Thyroid gland (tissue), 4 donors: ENCODE data around the gene ERC1. TPM values are rescaled to one million over a fixed set of nuclear protein-coding genes. Genes with fewer than 3 reads are reported as not detected.

ENCODE experiments used
- DNase-seq, 2 donors: peaks; one replicate each; pipeline ENCODE4 v3.0.0-alpha.2; 2019
- H3K27ac ChIP-seq, 3 donors: fragments of 200-600 bp; sonication (generic); 1 replicate in 2 of 3; 2 replicates in 1 of 3; pipeline ENCODE4 v1.5.1; 2016 to 2019; ENCODE audit warnings: mild to moderate bottlenecking in 1 of 3, moderate library complexity in 1 of 3
- H3K27me3 ChIP-seq: fragments of 200-600 bp; sonication (generic); one replicate; pipeline ENCODE4 v1.5.1; 2019
- H3K36me3 ChIP-seq, 2 donors: fragments of 200-600 bp; sonication (generic); one replicate each; pipeline ENCODE4 v1.5.1; 2016 to 2019
- H3K4me1 ChIP-seq, 2 donors: fragments of 200-600 bp; sonication (generic); one replicate each; pipeline ENCODE4 v1.5.1; 2017 to 2019
- H3K4me3 ChIP-seq, 3 donors: fragments of 200-600 bp; sonication (generic); replicated peaks in 1 of 3; 1 replicate in 2 of 3; 2 replicates in 1 of 3; pipeline ENCODE4 v1.5.1; 2016; ENCODE audit warnings: mild to moderate bottlenecking in 1 of 3
- H3K9me3 ChIP-seq: fragments of 200-600 bp; sonication (generic); one replicate; pipeline ENCODE4 v1.5.1; 2017
- POLR2A ChIP-seq, 2 donors: fragments of 450-650 bp; IDR thresholded peaks; one replicate each; pipeline ENCODE4 v1.6.1; 2017; ENCODE audit warnings: antibody characterized with exemption in 2 of 2, mild to moderate bottlenecking in 2 of 2, moderate library complexity in 1 of 2
- WGBS, 2 donors: methylation state at CpG; one replicate each; pipeline ENCODE4 v1.1.5; 2017; 5-methylcytosine and 5-hydroxymethylcytosine counted together
- intact Hi-C: fragments of 100-400 bp; cut with DNase I; formaldehyde crosslinking; loops from one replicate; pipeline ENCODE4 v1.15.1; 2023
- total RNA-seq, 4 donors: library from RNA; depleted of rRNA; stranded (reverse); fragments of >200 nt; gene quantifications; one replicate each; pipeline ENCODE4 v1.2.3, GENCODE V29; 2016
- TF ChIP-seq, protein P1 (sequence below), 6 experiments: fragments of 200-600 bp in 3 of 6; fragments of 450-650 bp in 3 of 6; sonication (generic) in 3 of 6; IDR thresholded peaks; one replicate each; pipeline ENCODE4 v1.5.1; 2016 to 2019; ENCODE audit warnings: antibody characterized with exemption in 6 of 6, mild to moderate bottlenecking in 2 of 6, inconsistent platforms in 1 of 6, moderate library complexity in 1 of 6

ERC1 gene
- total RNA-seq, 4 donors from 2014 or later, result 39.8 to 84.2 (median 75.8) TPM

DNA sequence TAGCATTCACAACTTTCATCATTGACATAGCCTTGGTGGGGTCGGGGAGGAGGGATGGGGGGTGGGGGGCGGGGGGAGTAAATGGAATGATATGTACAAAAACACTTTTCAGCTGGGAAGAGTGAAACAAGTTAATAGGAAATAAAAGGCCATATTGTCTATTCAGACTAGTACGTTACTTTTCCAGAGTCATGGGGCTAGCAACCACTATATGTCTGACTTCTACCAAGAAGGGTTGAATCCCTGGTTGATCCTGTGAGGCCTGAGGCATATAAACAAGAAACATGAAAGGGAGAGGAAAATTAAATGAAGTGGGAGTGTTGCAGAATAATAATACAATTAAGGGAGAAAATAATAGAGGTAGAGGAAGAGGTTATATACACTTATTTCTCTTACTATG lies 225.5 kb downstream of the ERC1 start:
- intact Hi-C loops, result no loop called here
- Histone ChIP-seq H3K9me3 (no peaks in the 10 kb centered on the region), H3K4me1 (peaks cover 5 to 29% of the 10 kb centered on the region in 2 donors), H3K36me3 (no peaks in the 10 kb centered on the region), H3K27ac (peak overlapping the region in 2 of 3 donors; percentile 47 to 60), H3K4me3 (no peak overlapping the region), H3K27me3 (no peaks in the 10 kb centered on the region)
- WGBS, 2 donors, result 92 to 95% methylated on average over 3 of the region's 3 CpGs
- TF ChIP-seq, protein P1, sequence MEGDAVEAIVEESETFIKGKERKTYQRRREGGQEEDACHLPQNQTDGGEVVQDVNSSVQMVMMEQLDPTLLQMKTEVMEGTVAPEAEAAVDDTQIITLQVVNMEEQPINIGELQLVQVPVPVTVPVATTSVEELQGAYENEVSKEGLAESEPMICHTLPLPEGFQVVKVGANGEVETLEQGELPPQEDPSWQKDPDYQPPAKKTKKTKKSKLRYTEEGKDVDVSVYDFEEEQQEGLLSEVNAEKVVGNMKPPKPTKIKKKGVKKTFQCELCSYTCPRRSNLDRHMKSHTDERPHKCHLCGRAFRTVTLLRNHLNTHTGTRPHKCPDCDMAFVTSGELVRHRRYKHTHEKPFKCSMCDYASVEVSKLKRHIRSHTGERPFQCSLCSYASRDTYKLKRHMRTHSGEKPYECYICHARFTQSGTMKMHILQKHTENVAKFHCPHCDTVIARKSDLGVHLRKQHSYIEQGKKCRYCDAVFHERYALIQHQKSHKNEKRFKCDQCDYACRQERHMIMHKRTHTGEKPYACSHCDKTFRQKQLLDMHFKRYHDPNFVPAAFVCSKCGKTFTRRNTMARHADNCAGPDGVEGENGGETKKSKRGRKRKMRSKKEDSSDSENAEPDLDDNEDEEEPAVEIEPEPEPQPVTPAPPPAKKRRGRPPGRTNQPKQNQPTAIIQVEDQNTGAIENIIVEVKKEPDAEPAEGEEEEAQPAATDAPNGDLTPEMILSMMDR (IDR thresholded peaks at IDR 0.05), result no peak
- DNase-seq, result no peak

DNA sequence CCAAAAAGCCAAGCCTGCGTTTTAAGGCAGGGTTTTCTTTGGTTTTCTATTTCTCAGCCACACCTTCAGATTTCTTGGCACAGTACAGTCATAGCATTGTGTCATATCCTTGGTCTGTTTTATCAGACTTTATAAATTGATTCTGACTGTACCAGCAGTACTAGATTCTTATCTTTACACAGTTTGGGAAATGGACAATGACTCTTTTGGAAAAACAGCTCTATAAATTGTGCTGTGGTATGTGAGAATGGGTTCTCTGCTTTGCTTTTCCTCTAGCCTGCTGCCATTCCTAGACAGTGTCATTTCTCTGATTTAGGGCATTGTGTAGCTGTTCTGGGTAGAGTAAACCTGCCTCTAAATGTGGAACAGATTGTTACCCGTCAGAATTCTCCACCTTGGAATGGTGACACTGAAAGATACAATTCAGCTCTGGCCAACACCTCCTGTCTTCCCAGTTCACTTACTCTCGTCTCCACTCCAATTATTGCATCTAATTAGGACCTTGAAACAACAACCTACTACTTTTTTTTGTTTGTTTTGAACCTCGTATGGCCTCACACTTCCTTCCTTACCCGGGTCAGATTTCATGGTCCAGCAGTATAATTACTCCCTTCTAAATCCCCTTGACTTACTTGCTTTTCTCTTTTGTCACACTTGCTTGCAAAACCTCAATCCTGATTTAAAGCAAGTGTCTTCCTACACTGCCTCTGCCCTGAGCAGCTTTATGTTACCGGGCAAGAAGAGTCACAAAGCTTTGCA lies 226.3 kb downstream of the ERC1 start:
- Histone ChIP-seq H3K27ac (peak overlapping the region in 2 of 3 donors; percentile 47 to 60), H3K4me3 (no peak overlapping the region), H3K4me1 (peaks cover 5 to 28% of the 10 kb centered on the region in 2 donors), H3K27me3 (no peaks in the 10 kb centered on the region), H3K36me3 (no peaks in the 10 kb centered on the region), H3K9me3 (no peaks in the 10 kb centered on the region)
- no peak for DNase-seq
- TF ChIP-seq POLR2A (IDR thresholded peaks at IDR 0.05), result no peak
- TF ChIP-seq, protein P1 (IDR thresholded peaks at IDR 0.05), result no peak
- 26 to 27% methylated on average over 6 of the region's 6 CpGs for WGBS, 2 donors
- intact Hi-C loops, result no loop called here

DNA sequence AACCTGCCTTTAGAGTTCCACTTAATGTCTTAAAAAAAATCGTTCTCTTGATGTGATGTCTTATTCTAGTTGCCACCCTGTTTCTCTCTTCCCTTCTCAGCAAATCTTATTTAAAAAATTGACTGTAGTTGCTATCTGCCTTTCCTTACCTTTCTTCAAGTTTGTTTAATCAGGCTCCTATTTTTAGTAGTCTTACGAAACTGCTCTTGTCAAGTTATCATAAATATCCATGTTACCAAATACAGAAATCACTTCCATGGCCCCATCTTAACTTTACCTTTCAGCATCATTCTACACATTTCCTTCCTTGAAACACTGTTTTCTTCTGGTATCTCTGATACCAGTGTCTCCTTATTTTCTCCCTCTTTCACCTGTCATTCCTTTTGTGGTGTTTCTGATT lies 227.3 kb downstream of the ERC1 start:
- no peaks in the 10 kb centered on the region for H3K27me3 ChIP-seq
- no peaks in the 10 kb centered on the region for H3K36me3 ChIP-seq
- 76 to 85% methylated on average over 2 of the region's 2 CpGs for WGBS, 2 donors
- peaks cover 5 to 26% of the 10 kb centered on the region in 2 donors for H3K4me1 ChIP-seq
- DNase-seq, result no peak
- H3K4me3 ChIP-seq, result no peak overlapping the region
- no peaks in the 10 kb centered on the region for H3K9me3 ChIP-seq
- H3K27ac ChIP-seq, result peak overlapping the region in 1 of 3 donors; percentile 5
- TF ChIP-seq POLR2A (IDR thresholded peaks at IDR 0.05), result no peak
- TF ChIP-seq, protein P1 (IDR thresholded peaks at IDR 0.05), result no peak
- intact Hi-C loops, result no loop called here

DNA sequence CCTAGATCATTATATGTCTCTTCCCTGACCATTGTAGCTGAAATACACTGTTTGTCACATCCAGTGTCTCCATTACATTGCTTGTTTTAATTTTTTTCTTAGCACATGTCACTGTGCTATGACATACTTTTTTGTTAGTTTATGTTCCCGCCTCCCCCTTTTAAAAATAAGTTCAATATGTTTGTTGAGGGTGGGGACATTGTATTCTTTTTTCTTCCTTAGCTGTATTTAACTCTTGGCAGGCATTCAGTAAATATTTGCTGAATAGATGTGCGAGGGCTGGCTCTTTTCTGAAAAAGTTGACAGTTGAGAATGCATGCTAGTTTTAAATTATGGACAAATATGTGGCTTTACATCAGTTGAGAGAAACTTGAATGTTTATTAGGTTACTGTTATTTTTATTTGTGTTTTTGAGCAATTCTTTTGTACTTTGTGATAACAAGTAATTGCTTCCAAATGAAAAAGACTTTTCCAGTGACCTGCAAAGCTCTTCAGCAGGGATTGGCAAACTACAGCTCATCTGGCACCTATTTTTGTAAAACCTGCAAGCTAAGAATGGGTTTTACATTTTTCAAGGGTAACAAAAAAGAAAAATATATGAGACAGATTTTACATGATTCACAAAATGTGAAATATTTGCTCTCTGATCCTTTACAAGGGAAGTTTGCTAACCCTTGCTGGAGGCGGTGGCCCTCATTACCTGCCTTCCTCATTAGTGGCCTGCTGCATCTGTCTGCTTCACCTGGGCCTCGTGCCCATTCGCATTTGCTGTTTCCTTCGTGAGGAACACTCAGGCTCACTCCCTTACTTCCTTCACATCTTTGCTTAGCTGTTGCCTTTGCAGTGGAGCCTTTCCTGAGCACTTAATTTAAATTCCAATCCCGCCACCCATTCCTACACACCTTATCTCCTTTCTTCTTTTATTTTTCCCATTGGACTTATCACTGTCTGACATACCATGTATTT lies 229.4 kb downstream of the ERC1 start:
- H3K27ac ChIP-seq, result no peak overlapping the region
- H3K4me3 ChIP-seq, result no peak overlapping the region
- 69 to 74% methylated on average over 7 of the region's 7 CpGs for WGBS, 2 donors
- no peak for DNase-seq
- no peak for TF ChIP-seq POLR2A (IDR thresholded peaks at IDR 0.05)
- TF ChIP-seq, protein P1 (IDR thresholded peaks at IDR 0.05), result no peak
- intact Hi-C loops, result no loop called here
- H3K36me3 ChIP-seq, result no peaks in the 10 kb centered on the region
- H3K9me3 ChIP-seq, result no peaks in the 10 kb centered on the region
- H3K4me1 ChIP-seq, result peaks cover 5 to 26% of the 10 kb centered on the region in 2 donors
- H3K27me3 ChIP-seq, result no peaks in the 10 kb centered on the region
